AG09309 (cell line): ENCODE results near the gene NXPH1.
A peak's percentile ranks its signal among the peaks of the same experiment; 100 is the strongest.

Experiments
- DNase-seq: peaks from one replicate; pipeline ENCODE4 v3.0.0-alpha.2; 2010; ENCODE audit warnings: low read depth
- H3K4me3 ChIP-seq: 2 replicates; pipeline ENCODE4 v1.5.1; 2011; ENCODE audit warnings: mild to moderate bottlenecking, low read depth, low read length, moderate library complexity; ENCODE audit not compliant: control insufficient read depth
- TF ChIP-seq, protein P1 (sequence below): IDR thresholded peaks from 2 replicates; pipeline ENCODE4 v1.5.1; 2011; ENCODE audit warnings: mild to moderate bottlenecking, low read depth, low read length, inconsistent platforms; ENCODE audit not compliant: insufficient read depth, control insufficient read depth; ENCODE audit errors: missing control alignments

Gene NXPH1

DNA sequence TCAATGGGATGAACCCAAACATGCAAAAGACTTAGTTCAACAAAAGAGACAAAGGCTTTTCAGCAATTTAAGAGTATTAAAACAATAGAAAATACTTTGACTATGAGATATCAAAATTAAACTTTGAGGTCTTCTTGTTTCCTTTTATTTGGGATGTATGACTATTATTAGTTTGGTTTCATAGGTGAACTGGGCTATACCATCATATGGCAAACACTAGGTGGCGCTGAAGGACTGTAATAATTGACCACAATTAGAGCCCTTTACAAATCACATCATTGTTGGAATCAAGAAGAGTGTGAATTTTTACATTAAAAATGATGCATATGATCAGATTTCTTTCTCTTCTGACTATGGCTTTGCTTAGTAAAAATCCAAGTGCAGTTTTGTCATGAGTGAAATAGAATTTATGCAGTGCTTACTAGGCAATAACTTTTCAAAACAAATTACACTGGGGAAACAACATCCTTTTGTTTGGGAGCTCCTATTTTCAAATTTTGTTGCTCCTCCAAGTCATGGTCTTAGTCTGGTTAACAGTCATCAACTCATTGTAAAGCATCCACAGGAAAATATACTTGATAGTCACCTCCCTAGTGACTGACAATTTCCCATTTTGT lies 14.7 kb upstream of the NXPH1 start:
- TF ChIP-seq, protein P1, sequence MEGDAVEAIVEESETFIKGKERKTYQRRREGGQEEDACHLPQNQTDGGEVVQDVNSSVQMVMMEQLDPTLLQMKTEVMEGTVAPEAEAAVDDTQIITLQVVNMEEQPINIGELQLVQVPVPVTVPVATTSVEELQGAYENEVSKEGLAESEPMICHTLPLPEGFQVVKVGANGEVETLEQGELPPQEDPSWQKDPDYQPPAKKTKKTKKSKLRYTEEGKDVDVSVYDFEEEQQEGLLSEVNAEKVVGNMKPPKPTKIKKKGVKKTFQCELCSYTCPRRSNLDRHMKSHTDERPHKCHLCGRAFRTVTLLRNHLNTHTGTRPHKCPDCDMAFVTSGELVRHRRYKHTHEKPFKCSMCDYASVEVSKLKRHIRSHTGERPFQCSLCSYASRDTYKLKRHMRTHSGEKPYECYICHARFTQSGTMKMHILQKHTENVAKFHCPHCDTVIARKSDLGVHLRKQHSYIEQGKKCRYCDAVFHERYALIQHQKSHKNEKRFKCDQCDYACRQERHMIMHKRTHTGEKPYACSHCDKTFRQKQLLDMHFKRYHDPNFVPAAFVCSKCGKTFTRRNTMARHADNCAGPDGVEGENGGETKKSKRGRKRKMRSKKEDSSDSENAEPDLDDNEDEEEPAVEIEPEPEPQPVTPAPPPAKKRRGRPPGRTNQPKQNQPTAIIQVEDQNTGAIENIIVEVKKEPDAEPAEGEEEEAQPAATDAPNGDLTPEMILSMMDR, result peak; percentile 59
- peak; percentile 3 for DNase-seq
- no peak overlapping the region for H3K4me3 ChIP-seq

DNA sequence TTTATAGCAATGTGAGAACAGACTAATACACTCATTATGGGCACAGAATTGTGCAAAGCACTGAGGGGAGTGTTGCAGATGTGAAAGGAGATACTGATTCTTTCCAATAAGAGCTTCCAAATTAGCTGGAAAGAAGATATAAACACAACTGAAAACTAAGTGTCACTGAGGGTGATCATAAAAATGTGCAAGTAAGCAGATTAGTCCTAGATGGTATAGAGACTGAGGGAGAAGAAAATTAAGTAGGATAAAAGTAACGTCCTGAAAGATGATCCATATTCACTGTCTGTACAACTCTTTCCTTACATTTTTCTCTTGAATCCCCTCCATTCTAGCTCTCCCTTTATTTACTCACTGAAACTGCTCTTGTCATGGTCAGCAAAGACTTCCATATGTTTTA lies 11.2 kb upstream of the NXPH1 start:
- no peak overlapping the region for H3K4me3 ChIP-seq
- TF ChIP-seq, protein P1, result no peak
- DNase-seq, result no peak

DNA sequence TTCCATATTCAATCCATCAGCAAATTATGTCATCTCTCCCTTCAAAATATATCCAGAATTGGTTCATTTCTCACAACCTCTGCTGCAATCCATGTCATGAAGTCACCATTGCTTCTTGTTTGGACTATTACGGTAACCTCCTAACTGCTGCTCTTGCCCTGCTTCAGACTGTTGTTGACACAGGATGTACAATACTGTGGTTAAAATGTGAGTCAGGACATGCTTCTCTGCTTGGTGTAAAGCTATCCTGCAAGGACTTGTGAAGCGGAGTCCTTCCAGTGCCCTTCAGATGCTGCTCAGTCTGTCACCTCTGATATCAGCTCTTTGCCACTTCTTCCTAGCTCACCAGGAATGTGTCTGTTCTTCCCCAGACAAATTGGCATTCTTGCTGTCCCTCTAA lies 10.4 kb upstream of the NXPH1 start:
- TF ChIP-seq, protein P1, result no peak
- no peak for DNase-seq
- H3K4me3 ChIP-seq, result no peak overlapping the region

DNA sequence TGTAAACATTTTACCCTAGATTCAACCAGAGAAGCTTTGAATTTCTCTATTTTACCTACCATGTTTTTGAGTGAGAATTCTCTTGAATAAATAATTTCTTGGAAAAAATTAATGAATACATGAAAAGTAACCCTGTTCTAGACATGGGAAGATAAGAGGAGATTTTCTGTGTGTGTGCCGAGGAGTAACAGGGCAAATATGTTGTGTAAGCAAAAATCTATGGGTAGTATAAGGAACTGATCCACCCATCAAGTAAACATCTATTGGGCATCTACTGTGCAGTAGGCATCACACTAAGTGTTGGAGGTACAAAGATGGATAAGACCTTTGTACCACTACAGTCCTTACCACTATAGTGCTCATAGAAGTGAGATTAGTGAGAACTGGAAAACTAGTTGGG lies 8.2 kb upstream of the NXPH1 start:
- TF ChIP-seq, protein P1, result no peak
- no peak overlapping the region for H3K4me3 ChIP-seq
- DNase-seq, result no peak

DNA sequence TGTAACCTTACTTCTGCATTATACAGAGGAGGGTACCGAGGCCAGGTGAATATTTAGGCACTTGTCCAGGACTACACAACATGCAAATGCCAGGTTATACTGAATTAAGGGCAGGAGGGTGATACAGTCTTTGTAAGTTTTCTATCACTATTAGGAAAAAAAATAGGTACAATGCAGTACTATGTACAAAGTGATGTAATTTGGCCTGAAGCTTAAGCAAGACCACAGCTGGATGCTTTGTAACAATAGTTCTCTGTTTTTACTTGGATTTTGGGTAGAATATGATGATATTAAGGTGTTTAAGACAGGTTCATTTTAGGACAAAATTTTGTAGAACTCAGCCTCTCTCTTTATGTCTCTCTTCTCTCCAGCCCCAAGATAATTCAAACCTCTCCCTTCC lies 2.8 kb upstream of the NXPH1 start:
- no peak for DNase-seq
- TF ChIP-seq, protein P1, result no peak
- H3K4me3 ChIP-seq, result no peak overlapping the region

DNA sequence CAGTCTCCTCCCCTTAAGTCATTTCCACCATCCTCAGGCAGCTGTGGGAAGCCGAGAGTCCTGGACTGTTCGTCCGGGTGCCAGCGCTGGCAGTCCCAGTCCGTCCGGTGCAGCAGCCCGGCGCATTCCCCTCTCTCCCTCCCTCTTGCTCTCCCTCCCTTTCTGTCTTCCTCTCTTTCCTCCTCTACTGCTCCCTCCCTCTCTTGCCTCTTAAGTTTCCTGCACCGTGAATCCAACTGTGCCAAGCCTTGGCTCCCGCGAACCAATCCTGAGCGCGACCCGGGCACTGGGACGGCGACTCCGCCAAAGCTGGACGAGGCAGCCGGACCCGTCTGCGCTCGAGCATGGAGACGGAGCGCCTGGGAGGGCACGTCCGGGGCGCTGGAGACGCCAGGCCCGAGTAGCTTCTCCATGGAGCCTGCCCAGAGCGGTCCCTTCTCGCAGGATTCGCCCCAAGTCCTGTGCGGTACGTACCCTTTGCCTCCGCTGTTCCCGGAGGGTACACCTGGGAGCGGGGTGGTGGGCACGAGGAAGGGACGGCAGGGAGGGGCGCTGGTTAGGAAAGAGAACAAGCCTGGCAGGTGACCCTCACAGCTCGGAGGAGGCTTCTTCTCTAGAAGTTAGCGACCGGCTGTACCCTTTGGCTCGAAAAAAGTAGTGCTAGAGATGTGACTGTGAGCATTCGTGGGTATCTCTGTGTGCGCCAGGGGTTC lies 1.0 kb downstream of the NXPH1 start:
- no peak overlapping the region for H3K4me3 ChIP-seq
- TF ChIP-seq, protein P1, result no peak
- no peak for DNase-seq
